Airway epithelial cell (primary cell): ENCODE measurements around the gene LHX5. TPM values are rescaled to one million over a fixed set of nuclear protein-coding genes. Genes with fewer than 3 reads are reported as not detected.

Experiments used
- total RNA-seq: library from RNA; depleted of rRNA; stranded (reverse); fragments of >200 nt; gene quantifications from 2 replicates; pipeline ENCODE4 v1.2.3, GENCODE V29; 2015

Gene LHX5
- total RNA-seq = 0.28 TPM in 1 of 2 replicates, not detected in the other

DNA sequence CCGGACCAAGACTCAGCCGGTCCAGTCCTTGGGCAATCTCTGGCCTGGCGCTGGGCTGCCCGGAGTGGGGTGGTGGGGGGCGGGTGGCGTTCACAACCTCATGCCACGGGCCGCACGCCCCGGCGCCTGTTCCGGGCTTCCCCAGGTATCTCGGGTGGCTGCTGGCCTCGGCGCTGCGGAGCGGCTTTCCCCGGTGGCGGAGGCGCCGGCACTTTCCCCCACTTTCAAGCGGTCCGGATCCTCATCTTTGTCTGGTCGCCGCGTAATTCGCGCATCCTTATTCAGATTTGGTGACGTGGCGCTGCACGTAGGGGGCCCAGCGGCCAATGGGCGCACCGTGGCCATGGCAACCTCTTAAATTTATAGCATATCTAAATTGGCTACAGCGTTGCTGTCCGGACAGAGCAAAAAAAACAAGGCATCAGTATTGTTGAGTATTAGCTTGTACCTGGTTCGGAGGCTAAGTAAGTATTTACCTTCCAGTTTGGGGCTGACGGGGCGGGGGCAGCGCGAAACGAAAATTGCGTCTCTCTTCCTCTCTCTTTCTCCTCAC is at the start of gene LHX5:
Gene LHX5 (minus strand): TSS at position 253 of the 553 bp plus-strand sequence. CDS start 373 bp downstream, outside the sequence.

GRCh38 chr12:113422030-113422885 is 49.4 kb downstream of the LHX5 start, which contains the start of gene SDSL:
Gene SDSL (plus strand): TSS chr12:113422380. CDS start chr12:113427983, 5,603 bp downstream.

Other genes with a start within 250 kb of the LHX5 start
- 10.1 and 13.4 TPM in 2 replicates for gene SLC8B1, start 136.8 kb downstream of the LHX5 start, total RNA-seq
- gene PLBD2, start 113.3 kb downstream of the LHX5 start, total RNA-seq = 14.7 and 17.4 TPM in 2 replicates
- not detected in 2 replicates for gene SDS, start 68.0 kb downstream of the LHX5 start, total RNA-seq
- 2.3 and 4.2 TPM in 2 replicates for gene SDSL, start 49.5 kb downstream of the LHX5 start, total RNA-seq